CD14-positive monocyte (primary cell): Measurements from ENCODE around the gene CBX5. TPM values are rescaled to one million over a fixed set of nuclear protein-coding genes. Genes with fewer than 3 reads are reported as not detected.
A peak's percentile ranks its signal among the peaks of the same experiment; 100 is the strongest.

ENCODE experiments used
- DNase-seq, 3 donors: peaks; one replicate each; pipeline ENCODE4 v3.0.0-alpha.2; 2011 to 2022
- H2AFZ ChIP-seq: 2 replicates; pipeline ENCODE4 v1.6.0; 2012; ENCODE audit warnings: mild to moderate bottlenecking, low read depth, low read length, inconsistent platforms; ENCODE audit not compliant: insufficient read depth, poor library complexity, severe bottlenecking
- H3K27ac ChIP-seq, 2 donors: 1 replicate in 1 of 2; 2 replicates in 1 of 2; pipeline ENCODE4 v1.5.1; 2012 to 2013; ENCODE audit warnings: low read length in 2 of 2, control low read depth in 1 of 2, inconsistent platforms in 1 of 2, low read depth in 1 of 2, mild to moderate bottlenecking in 1 of 2
- H3K27me3 ChIP-seq, 2 donors: one replicate each; pipeline versions ENCODE4 v1.6.0 to v1.6.1; 2011 to 2013; ENCODE audit warnings: low read length in 2 of 2; ENCODE audit not compliant: control insufficient read depth in 2 of 2, insufficient read depth in 2 of 2
- H3K36me3 ChIP-seq, 2 donors: replicated peaks in 1 of 2; 1 replicate in 1 of 2; 2 replicates in 1 of 2; pipeline versions ENCODE4 v1.5.1 to v1.6.1; 2012 to 2013; ENCODE audit warnings: low read length in 2 of 2, control low read depth in 1 of 2, inconsistent platforms in 1 of 2, mild to moderate bottlenecking in 1 of 2; ENCODE audit not compliant: insufficient read depth in 2 of 2, control insufficient read depth in 1 of 2
- H3K4me1 ChIP-seq, 2 donors: 1 replicate in 1 of 2; 2 replicates in 1 of 2; pipeline versions ENCODE4 v1.5.1 to v1.6.1; 2012 to 2013; ENCODE audit warnings: low read length in 2 of 2, control low read depth in 1 of 2, inconsistent platforms in 1 of 2, mild to moderate bottlenecking in 1 of 2, moderate library complexity in 1 of 2; ENCODE audit not compliant: insufficient read depth in 2 of 2, control insufficient read depth in 1 of 2
- H3K4me2 ChIP-seq: replicated peaks from 2 replicates; pipeline ENCODE3; 2012; ENCODE audit warnings: low read length, moderate library complexity, mild to moderate bottlenecking; ENCODE audit not compliant: poor library complexity, severe bottlenecking; ENCODE audit errors: extremely low read depth
- H3K4me3 ChIP-seq, 3 experiments: fragments of 200-600 bp in 1 of 3; sonication (generic) in 1 of 3; replicated peaks in 1 of 3; 1 replicate in 2 of 3; 2 replicates in 1 of 3; pipeline ENCODE4 v1.5.1; 2011 to 2013; ENCODE audit warnings: low read length in 3 of 3, mild to moderate bottlenecking in 3 of 3, control low read depth in 2 of 3, low read depth in 2 of 3, inconsistent platforms in 1 of 3, moderate library complexity in 1 of 3
- H3K79me2 ChIP-seq: 2 replicates; pipeline ENCODE4 v1.6.0; 2012; ENCODE audit warnings: mild to moderate bottlenecking, control low read depth, inconsistent platforms, low read length, moderate library complexity; ENCODE audit not compliant: insufficient read depth
- H3K9ac ChIP-seq: 2 replicates; pipeline ENCODE4 v1.6.0; 2017; ENCODE audit warnings: low read length, mild to moderate bottlenecking; ENCODE audit not compliant: insufficient read depth, poor library complexity, severe bottlenecking
- H3K9me3 ChIP-seq, 2 donors: replicated peaks in 1 of 2; 1 replicate in 1 of 2; 2 replicates in 1 of 2; pipeline versions ENCODE4 v1.5.1 to v1.6.1; 2012 to 2013; ENCODE audit warnings: low read length in 2 of 2, control low read depth in 1 of 2; ENCODE audit not compliant: control insufficient read depth in 1 of 2, insufficient read depth in 1 of 2
- H4K20me1 ChIP-seq: 2 replicates; pipeline ENCODE4 v1.6.0; 2012; ENCODE audit warnings: mild to moderate bottlenecking, low read length, control low read depth, moderate library complexity; ENCODE audit not compliant: insufficient read depth
- H3K27ac Mint-ChIP-seq, 7 donors: one replicate each; pipeline ENCODE4 v1.8.0; 2020; ENCODE audit warnings: mild to moderate bottlenecking in 7 of 7, mixed read lengths in 7 of 7, moderate library complexity in 6 of 7, inconsistent platforms in 2 of 7
- H3K27me3 Mint-ChIP-seq, 3 donors: one replicate each; pipeline ENCODE4 v1.8.0; 2021 to 2022; ENCODE audit warnings: low read depth in 3 of 3, mild to moderate bottlenecking in 3 of 3, mixed read lengths in 3 of 3, moderate library complexity in 3 of 3, inconsistent platforms in 1 of 3
- H3K36me3 Mint-ChIP-seq, 2 donors: one replicate each; pipeline ENCODE4 v1.8.0; 2020; ENCODE audit warnings: mixed read lengths in 2 of 2, inconsistent platforms in 1 of 2, mild to moderate bottlenecking in 1 of 2
- H3K4me1 Mint-ChIP-seq: one replicate; pipeline ENCODE4 v1.8.0; 2020; ENCODE audit warnings: mild to moderate bottlenecking, mixed read lengths
- H3K4me3 Mint-ChIP-seq, 2 donors: one replicate each; pipeline ENCODE4 v1.8.0; 2020; ENCODE audit warnings: mild to moderate bottlenecking in 2 of 2, mixed read lengths in 2 of 2, moderate library complexity in 1 of 2
- H3K9me3 Mint-ChIP-seq, 7 donors: one replicate each; pipeline ENCODE4 v1.8.0; 2020 to 2022; ENCODE audit warnings: mixed read lengths in 7 of 7, mild to moderate bottlenecking in 6 of 7, moderate library complexity in 6 of 7, inconsistent platforms in 2 of 7
- WGBS: methylation state at CpG from one replicate; pipeline ENCODE4 v1.1.5; 2013; ENCODE audit warnings: missing lambda C conversion rate; ENCODE audit not compliant: insufficient coverage; 5-methylcytosine and 5-hydroxymethylcytosine counted together
- intact Hi-C, 2 donors: fragments of 100-400 bp; cut with micrococcal nuclease; formaldehyde crosslinking; loops; one replicate each; pipeline versions ENCODE4 v1.15.0 to v1.15.1; 2023
- polyA plus RNA-seq, 3 donors: library from polyadenylated mRNA; depleted of rRNA in 1 of 3; unstranded in 2 of 3; stranded (reverse) in 1 of 3; fragments of 300-500 nt in 2 of 3; fragments of >200 nt in 1 of 3; fragmentation: Illumina TruSeq in 2 of 3; gene quantifications; 1 replicate in 2 of 3; 2 replicates in 1 of 3; pipeline ENCODE4 v1.2.3, GENCODE V29; 2012 to 2021
- TF ChIP-seq, protein P1 (sequence below): fragments of 200-600 bp; IDR thresholded peaks from one replicate; pipeline ENCODE4 v1.8.0; 2022; ENCODE audit warnings: antibody characterized with exemption, mild to moderate bottlenecking

CBX5 gene
- polyA plus RNA-seq, 3 donors: 2.9 to 5.4 (median 4.8) TPM

DNA sequence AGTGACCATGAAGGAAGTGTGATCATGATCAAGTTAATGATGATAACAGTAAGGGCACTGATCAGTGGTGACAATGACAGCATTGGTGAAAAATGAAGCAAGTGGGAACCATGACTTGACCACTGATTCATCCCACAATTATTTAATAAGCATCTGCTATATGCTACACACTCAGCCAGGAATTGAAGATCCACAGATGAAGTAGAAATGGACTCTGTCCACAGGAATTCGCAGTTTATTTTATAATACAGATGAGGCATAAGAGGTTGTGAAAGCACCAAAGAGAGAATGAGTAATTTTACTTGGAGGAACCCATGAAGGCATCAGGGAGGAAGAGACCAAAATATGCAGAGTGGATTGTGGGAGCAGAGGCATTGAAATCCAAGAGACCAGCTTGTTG is 57.3 kb downstream of the CBX5 start:
- Histone ChIP-seq H3K4me1 (peaks cover 16 to 18% of the 10 kb centered on the region in 2 donors), H3K9me3 (no peaks in the 10 kb centered on the region), H3K4me3 (no peak overlapping the region), H3K79me2 (no peaks in the 10 kb centered on the region), H3K27me3 (peaks cover 0 to 25% of the 10 kb centered on the region in 2 donors), H3K9ac (peak overlapping the region; percentile 15), H2AFZ (no peak overlapping the region), H4K20me1 (no peaks in the 10 kb centered on the region), H3K4me2 (no peak overlapping the region), H3K36me3 (no peaks in the 10 kb centered on the region), H3K27ac (no peak overlapping the region)
- DNase-seq: no peak
- peaks cover 3% of the 10 kb centered on the region in 2 donors for H3K36me3 Mint-ChIP-seq
- H3K4me1 Mint-ChIP-seq: peaks cover 22% of the 10 kb centered on the region
- peaks cover 0 to 5% (median under 1%) of the 10 kb centered on the region in 7 donors for H3K9me3 Mint-ChIP-seq
- H3K27me3 Mint-ChIP-seq: peaks cover 21 to 26% (median 25%) of the 10 kb centered on the region in 3 donors
- no peak overlapping the region for H3K4me3 Mint-ChIP-seq
- TF ChIP-seq, protein P1, sequence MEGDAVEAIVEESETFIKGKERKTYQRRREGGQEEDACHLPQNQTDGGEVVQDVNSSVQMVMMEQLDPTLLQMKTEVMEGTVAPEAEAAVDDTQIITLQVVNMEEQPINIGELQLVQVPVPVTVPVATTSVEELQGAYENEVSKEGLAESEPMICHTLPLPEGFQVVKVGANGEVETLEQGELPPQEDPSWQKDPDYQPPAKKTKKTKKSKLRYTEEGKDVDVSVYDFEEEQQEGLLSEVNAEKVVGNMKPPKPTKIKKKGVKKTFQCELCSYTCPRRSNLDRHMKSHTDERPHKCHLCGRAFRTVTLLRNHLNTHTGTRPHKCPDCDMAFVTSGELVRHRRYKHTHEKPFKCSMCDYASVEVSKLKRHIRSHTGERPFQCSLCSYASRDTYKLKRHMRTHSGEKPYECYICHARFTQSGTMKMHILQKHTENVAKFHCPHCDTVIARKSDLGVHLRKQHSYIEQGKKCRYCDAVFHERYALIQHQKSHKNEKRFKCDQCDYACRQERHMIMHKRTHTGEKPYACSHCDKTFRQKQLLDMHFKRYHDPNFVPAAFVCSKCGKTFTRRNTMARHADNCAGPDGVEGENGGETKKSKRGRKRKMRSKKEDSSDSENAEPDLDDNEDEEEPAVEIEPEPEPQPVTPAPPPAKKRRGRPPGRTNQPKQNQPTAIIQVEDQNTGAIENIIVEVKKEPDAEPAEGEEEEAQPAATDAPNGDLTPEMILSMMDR: no peak
- no peak overlapping the region for H3K27ac Mint-ChIP-seq
- WGBS: 100% methylated on average over 1 of the region's 1 CpG
- intact Hi-C loops: loop anchor here in 1 of 2 donors (10.0 kb wide), 1 partner anchor 232 kb away; no protein-coding TSS in a partner anchor

DNA sequence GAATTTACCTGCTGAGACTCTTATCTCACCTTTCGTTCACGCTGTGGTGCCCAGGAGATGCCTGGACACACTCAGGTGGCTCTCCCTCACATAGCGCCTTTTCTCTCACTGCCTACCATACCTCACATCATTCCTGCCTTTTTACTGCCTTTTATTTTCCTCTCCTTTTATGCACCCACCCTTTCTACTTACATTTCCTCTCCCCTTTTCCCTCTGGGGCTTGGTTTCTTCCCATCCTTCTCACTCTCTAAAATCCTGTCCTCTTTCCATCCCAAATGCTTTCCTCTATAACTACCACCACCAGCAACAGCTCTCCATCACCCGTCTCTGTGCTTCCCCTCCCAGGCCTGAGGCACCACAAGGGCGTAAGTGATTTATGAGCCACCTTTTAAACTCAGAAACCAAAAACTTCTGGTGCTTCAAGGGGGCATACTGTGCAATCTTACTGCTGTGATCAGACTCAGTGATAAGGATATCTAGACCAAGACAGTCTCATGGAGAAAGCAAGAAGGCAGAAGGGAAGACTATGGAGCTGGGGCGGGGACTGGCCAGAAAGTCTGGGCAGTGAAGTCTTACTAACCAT is 58.4 kb downstream of the CBX5 start:
- TF ChIP-seq, protein P1: no peak
- no peaks in the 10 kb centered on the region for H3K79me2 ChIP-seq
- H3K27me3 ChIP-seq: peaks cover 0 to 29% of the 10 kb centered on the region in 2 donors
- WGBS: 63% methylated on average over 5 of the region's 6 CpGs
- H3K9me3 Mint-ChIP-seq: peaks cover 0 to 5% (median 3%) of the 10 kb centered on the region in 7 donors
- no peaks in the 10 kb centered on the region for H4K20me1 ChIP-seq
- H2AFZ ChIP-seq: no peak overlapping the region
- H3K27ac Mint-ChIP-seq: no peak overlapping the region
- H3K36me3 Mint-ChIP-seq: peaks cover 3% of the 10 kb centered on the region in 2 donors
- H3K4me1 ChIP-seq: peaks cover 16 to 18% of the 10 kb centered on the region in 2 donors
- no peak overlapping the region for H3K4me2 ChIP-seq
- H3K36me3 ChIP-seq: no peaks in the 10 kb centered on the region
- no peak for DNase-seq
- no peak overlapping the region for H3K27ac ChIP-seq
- H3K4me3 ChIP-seq: no peak overlapping the region
- H3K9me3 ChIP-seq: no peaks in the 10 kb centered on the region
- H3K9ac ChIP-seq: no peak overlapping the region
- no peak overlapping the region for H3K4me3 Mint-ChIP-seq
- intact Hi-C loops: loop anchor here in 1 of 2 donors (10.0 kb wide), 1 partner anchor 233 kb away; no protein-coding TSS in a partner anchor
- peaks cover 23% of the 10 kb centered on the region for H3K4me1 Mint-ChIP-seq
- peaks cover 30 to 36% (median 36%) of the 10 kb centered on the region in 3 donors for H3K27me3 Mint-ChIP-seq
